Astrocyte (in vitro differentiated cells and primary cell): ENCODE data around the gene ZNF385C.

Source experiments
- EZH2 ChIP-seq: IDR thresholded peaks from 2 replicates; pipeline ENCODE4 v1.6.1; 2012; ENCODE audit warnings: mild to moderate bottlenecking, low read length, inconsistent platforms; ENCODE audit not compliant: insufficient read depth
- TF ChIP-seq, protein P1 (sequence below): IDR thresholded peaks from 2 replicates; pipeline ENCODE4 v1.5.1; 2011; ENCODE audit warnings: low read depth, mild to moderate bottlenecking, inconsistent platforms, low read length, moderate library complexity; ENCODE audit not compliant: insufficient read depth

DNA sequence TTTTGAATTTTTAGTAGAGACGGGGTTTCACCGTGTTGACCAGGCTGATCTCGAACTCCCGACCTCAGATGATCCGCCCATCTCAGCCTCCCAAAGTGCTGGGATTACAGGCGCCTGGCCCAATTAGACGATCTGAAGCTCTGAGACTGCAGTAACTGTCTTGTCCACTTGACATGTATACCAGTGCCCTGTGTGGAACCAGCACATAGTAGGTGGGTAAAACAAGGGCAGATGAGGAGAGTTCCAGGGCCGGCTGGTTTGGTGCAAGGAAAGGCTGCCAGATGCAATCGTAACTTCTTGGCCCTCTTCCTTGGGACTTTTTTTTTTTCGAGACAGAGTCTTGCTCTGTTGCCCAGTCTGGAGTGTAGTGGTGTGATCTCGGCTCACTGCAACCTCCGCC is 50.9 kb downstream of the ZNF385C start:
- TF ChIP-seq, protein P1, sequence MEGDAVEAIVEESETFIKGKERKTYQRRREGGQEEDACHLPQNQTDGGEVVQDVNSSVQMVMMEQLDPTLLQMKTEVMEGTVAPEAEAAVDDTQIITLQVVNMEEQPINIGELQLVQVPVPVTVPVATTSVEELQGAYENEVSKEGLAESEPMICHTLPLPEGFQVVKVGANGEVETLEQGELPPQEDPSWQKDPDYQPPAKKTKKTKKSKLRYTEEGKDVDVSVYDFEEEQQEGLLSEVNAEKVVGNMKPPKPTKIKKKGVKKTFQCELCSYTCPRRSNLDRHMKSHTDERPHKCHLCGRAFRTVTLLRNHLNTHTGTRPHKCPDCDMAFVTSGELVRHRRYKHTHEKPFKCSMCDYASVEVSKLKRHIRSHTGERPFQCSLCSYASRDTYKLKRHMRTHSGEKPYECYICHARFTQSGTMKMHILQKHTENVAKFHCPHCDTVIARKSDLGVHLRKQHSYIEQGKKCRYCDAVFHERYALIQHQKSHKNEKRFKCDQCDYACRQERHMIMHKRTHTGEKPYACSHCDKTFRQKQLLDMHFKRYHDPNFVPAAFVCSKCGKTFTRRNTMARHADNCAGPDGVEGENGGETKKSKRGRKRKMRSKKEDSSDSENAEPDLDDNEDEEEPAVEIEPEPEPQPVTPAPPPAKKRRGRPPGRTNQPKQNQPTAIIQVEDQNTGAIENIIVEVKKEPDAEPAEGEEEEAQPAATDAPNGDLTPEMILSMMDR, result no peak
- TF ChIP-seq EZH2, result no peak
